Measurements from ENCODE around the gene IL4R.

DNA sequence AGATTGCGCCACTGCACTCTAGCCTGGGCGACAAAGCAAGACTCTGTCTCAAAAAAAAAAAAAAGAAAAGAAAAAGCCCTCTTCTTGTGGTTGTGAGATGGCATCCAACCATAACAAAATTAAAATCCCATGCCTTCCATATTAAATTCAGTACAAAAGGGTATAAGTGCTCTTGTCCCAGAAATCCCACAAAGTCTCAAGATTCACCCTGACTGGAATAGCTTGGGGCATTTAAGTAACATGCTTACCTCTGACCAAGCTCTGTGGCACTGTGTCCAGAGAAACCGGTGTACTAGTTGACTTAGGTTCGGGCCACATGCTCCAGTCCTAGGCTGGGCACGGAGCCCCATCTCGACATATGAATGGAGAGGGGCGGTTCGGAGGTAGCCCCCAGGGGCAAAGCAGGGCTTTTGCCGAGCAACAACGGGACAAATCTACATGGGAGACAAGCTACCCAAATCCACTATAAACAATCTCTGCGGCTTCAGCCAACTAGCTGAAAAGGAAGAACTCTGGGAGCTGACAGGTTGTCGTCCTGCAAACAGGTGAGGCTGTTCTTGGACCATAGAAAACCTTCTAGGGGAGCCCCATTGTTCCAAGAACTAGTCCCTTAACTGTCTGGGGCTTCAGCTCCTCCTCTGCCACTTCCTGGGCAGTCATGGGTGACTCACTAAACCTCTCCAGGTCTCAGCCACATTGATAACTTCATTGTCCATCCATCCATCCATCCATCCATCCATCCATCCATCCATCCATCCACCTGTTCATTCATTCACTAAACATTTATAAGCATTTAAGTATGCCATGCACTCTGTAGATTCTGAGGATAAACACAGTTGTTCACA lies 10.3 kb upstream of the IL4R start:
- TF ChIP-seq CTCF (IDR thresholded peaks at IDR 0.05) (no peak), POLR2A (IDR thresholded peaks at IDR 0.05) (no peak)
